Keratinocyte (primary cell): Measurements from ENCODE around the gene ANKS1A. TPM values are rescaled to one million over a fixed set of nuclear protein-coding genes. Genes with fewer than 3 reads are reported as not detected.
A peak's percentile ranks its signal among the peaks of the same experiment; 100 is the strongest.

Experiments
- DNase-seq: peaks from one replicate; pipeline ENCODE4 v3.0.0-alpha.2; 2011; ENCODE audit warnings: low read depth, missing footprints, low spot score
- FAIRE-seq: peaks from 2 replicates; lab custom pipeline; 2011; peaks lifted over from hg19 to GRCh38; lab: Jason Lieb, UNC
- H2AFZ ChIP-seq: 2 replicates; pipeline ENCODE4 v1.6.0; 2012; ENCODE audit warnings: low read length, control low read depth, inconsistent platforms; ENCODE audit not compliant: control insufficient read depth
- H3K27ac ChIP-seq: 2 replicates; pipeline ENCODE4 v1.5.1; 2011; ENCODE audit warnings: low read length; ENCODE audit not compliant: control insufficient read depth, insufficient read depth
- H3K27me3 ChIP-seq: 3 replicates; pipeline ENCODE4 v1.6.0; 2011; ENCODE audit warnings: low read length; ENCODE audit not compliant: control insufficient read depth, insufficient read depth; ENCODE audit errors: extremely low read depth
- H3K36me3 ChIP-seq, 2 experiments: 2 replicates in 1 of 2; 3 replicates in 1 of 2; pipeline ENCODE4 v1.5.1; 2011; ENCODE audit warnings: low read length in 2 of 2, mild to moderate bottlenecking in 1 of 2; ENCODE audit not compliant: control insufficient read depth in 2 of 2, insufficient read depth in 2 of 2; ENCODE audit errors: extremely low read depth in 1 of 2
- H3K4me1 ChIP-seq: 3 replicates; pipeline ENCODE4 v1.5.1; 2011; ENCODE audit warnings: low read length; ENCODE audit not compliant: control insufficient read depth, insufficient read depth; ENCODE audit errors: extremely low read depth
- H3K4me2 ChIP-seq: 3 replicates; pipeline ENCODE4 v1.6.0; 2011; ENCODE audit warnings: low read depth, low read length; ENCODE audit not compliant: control insufficient read depth, insufficient read depth; ENCODE audit errors: extremely low read depth
- H3K4me3 ChIP-seq, 3 experiments: fragments of 200-600 bp in 1 of 3; sonication (generic) in 1 of 3; 2 replicates in 2 of 3; 3 replicates in 1 of 3; pipeline ENCODE4 v1.5.1; 2011 to 2016; ENCODE audit warnings: low read length in 3 of 3, mild to moderate bottlenecking in 3 of 3, control low read depth in 2 of 3, inconsistent platforms in 1 of 3, low read depth in 1 of 3, mixed read lengths in 1 of 3, mixed run types in 1 of 3, moderate library complexity in 1 of 3; ENCODE audit not compliant: control insufficient read depth in 2 of 3, insufficient read depth in 2 of 3; ENCODE audit errors: extremely low read depth in 1 of 3
- H3K79me2 ChIP-seq: 2 replicates; pipeline ENCODE4 v1.6.0; 2012; ENCODE audit warnings: low read length; ENCODE audit not compliant: control insufficient read depth, insufficient read depth
- H3K9ac ChIP-seq: 3 replicates; pipeline ENCODE4 v1.6.0; 2011; ENCODE audit warnings: low read length; ENCODE audit not compliant: control insufficient read depth, insufficient read depth; ENCODE audit errors: extremely low read depth
- H3K9me1 ChIP-seq: 3 replicates; pipeline ENCODE4 v1.6.0; 2011; ENCODE audit warnings: low read length; ENCODE audit not compliant: control insufficient read depth, insufficient read depth; ENCODE audit errors: extremely low read depth
- H3K9me3 ChIP-seq: 2 replicates; pipeline ENCODE4 v1.5.1; 2012; ENCODE audit warnings: low read depth, low read length; ENCODE audit not compliant: control insufficient read depth
- H4K20me1 ChIP-seq: 3 replicates; pipeline ENCODE4 v1.6.0; 2011; ENCODE audit warnings: low read length; ENCODE audit not compliant: control insufficient read depth, insufficient read depth; ENCODE audit errors: extremely low read depth
- EZH2 ChIP-seq: IDR thresholded peaks from one replicate; pipeline ENCODE4 v1.6.1; 2012; ENCODE audit warnings: inconsistent platforms, mild to moderate bottlenecking, low read length, moderate library complexity
- dilution Hi-C: fragments of 300-500 bp; cut with MboI; formaldehyde crosslinking; loops from one replicate; pipeline ENCODE4 v1.7.0; 2020; ENCODE audit warnings: low sequenced_read_pairs; ENCODE audit not compliant: extremely low pct_ligation_motif_present
- polyA plus RNA-seq, 5 experiments: library from polyadenylated mRNA; depleted of rRNA in 3 of 5; stranded (reverse) in 3 of 5; stranded (forward) in 1 of 5; unstranded in 1 of 5; fragments of >200 nt; gene quantifications; 1 replicate in 1 of 5; 2 replicates in 3 of 5; 3 replicates in 1 of 5; pipeline versions ENCODE4 v1.2.1 to v1.2.3, GENCODE V29; 2011 to 2012; ENCODE audit warnings: missing spikeins in 2 of 5, low read depth in 1 of 5, low replicate concordance in 1 of 5
- TF ChIP-seq, protein P1 (sequence below), 3 experiments: IDR thresholded peaks in 1 of 3; conservative IDR thresholded peaks in 1 of 3; optimal IDR thresholded peaks in 1 of 3; 2 replicates in 2 of 3; 3 replicates in 1 of 3; pipeline versions ENCODE3 to v1.5.1; 2011; ENCODE audit warnings: low read length in 3 of 3, mild to moderate bottlenecking in 3 of 3, moderate library complexity in 2 of 3, control low read depth in 1 of 3, inconsistent platforms in 1 of 3; ENCODE audit not compliant: insufficient read depth in 2 of 3; ENCODE audit errors: extremely low read depth in 1 of 3

The ANKS1A gene
- polyA plus RNA-seq, 1 donor (not counting 4 experiments of a cell fraction or from before 2014, with no cell fraction given) = 8.6 TPM

DNA sequence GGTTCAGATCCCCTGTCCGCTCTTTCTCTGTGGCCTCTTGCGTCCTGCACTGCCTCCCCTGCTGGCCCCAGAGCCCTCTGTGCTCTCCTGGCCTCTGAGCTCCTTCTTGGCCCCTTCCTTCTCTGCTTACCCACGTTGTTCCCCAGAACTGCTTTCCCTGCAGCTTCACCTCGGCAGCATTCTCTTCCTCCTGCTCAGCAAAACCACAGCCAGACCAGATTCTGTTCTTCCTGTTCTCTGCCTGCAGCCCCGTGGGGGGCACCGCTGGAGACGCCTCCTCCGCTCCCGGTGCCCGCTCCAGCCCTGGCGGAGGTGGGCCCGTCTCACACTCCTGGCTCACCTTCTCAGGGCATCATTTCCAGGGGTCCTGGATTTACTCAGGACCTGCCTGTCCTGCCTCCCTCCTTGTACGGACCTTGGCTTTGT, 192.4 kb downstream of the ANKS1A start:
- peak overlapping the region; percentile 63 for H3K9ac ChIP-seq
- no peaks in the 10 kb centered on the region for H3K9me3 ChIP-seq
- H2AFZ ChIP-seq = peak overlapping the region; percentile 74
- H3K27ac ChIP-seq = peak overlapping the region; percentile 85
- FAIRE-seq (peak; percentile 81), DNase-seq (no peak)
- no peaks in the 10 kb centered on the region for H4K20me1 ChIP-seq
- peak overlapping the region in 1 of 3 experiments; percentile 61 for H3K4me3 ChIP-seq
- TF ChIP-seq, protein P1, sequence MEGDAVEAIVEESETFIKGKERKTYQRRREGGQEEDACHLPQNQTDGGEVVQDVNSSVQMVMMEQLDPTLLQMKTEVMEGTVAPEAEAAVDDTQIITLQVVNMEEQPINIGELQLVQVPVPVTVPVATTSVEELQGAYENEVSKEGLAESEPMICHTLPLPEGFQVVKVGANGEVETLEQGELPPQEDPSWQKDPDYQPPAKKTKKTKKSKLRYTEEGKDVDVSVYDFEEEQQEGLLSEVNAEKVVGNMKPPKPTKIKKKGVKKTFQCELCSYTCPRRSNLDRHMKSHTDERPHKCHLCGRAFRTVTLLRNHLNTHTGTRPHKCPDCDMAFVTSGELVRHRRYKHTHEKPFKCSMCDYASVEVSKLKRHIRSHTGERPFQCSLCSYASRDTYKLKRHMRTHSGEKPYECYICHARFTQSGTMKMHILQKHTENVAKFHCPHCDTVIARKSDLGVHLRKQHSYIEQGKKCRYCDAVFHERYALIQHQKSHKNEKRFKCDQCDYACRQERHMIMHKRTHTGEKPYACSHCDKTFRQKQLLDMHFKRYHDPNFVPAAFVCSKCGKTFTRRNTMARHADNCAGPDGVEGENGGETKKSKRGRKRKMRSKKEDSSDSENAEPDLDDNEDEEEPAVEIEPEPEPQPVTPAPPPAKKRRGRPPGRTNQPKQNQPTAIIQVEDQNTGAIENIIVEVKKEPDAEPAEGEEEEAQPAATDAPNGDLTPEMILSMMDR (optimal IDR thresholded peaks at IDR 0.05 in 1 of 3, IDR thresholded peaks at IDR 0.05 in 1 of 3, conservative IDR thresholded peaks at IDR 0.05 in 1 of 3; ENCODE audit: extremely low read depth in 1 of 3, insufficient read depth in 2 of 3, low read length in 3 of 3) = no peak
- TF ChIP-seq EZH2 = no peak
- H3K4me2 ChIP-seq = peak overlapping the region; percentile 79
- peaks cover 2% of the 10 kb centered on the region for H3K9me1 ChIP-seq
- peaks cover 56% of the 10 kb centered on the region for H3K4me1 ChIP-seq
- H3K27me3 ChIP-seq = no peaks in the 10 kb centered on the region
- H3K36me3 ChIP-seq = peaks cover 8 to 11% of the 10 kb centered on the region in 2 experiments
- dilution Hi-C loops = no loop called here
- H3K79me2 ChIP-seq = no peaks in the 10 kb centered on the region

DNA sequence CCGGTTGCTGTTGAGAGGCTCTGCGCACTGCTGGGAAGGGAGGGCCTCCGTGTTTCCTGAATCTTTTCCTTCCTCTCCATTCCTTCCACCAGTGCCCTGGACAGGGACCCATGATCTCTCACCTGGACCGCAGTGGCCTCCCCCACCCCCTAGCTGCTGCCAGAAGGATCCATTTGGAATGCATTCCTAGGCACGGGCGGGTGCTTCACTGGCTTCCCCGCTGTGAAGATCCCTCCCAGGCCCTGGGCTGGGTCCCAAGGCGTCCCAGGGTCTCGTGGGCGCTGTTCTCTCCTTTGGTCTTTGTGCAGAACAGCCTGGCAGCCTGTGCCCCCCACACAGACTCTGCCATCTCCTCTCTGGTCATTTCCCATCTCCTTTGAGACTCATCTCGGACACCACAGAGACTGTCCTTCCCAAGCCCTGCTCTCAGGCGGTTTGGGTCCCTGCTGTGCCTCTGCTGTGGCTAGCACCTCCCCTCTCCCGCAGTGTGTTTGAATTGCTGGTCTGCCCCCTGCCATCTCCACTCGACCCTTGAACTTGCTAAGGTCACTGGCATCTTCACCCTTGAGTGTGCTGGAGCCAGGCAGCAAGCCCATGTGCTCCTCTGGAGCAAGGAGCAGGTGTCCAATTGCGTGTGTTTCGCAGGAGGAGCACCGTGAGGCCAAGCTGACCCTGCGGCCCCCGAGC, 193.1 kb downstream of the ANKS1A start:
- dilution Hi-C loops = no loop called here
- no peak overlapping the region for H2AFZ ChIP-seq
- peak overlapping the region; percentile 85 for H3K27ac ChIP-seq
- H3K9me3 ChIP-seq = no peaks in the 10 kb centered on the region
- no peak overlapping the region for H3K4me3 ChIP-seq
- DNase-seq = no peak
- no peaks in the 10 kb centered on the region for H3K79me2 ChIP-seq
- H3K9ac ChIP-seq = peak overlapping the region; percentile 63
- peaks cover 8 to 15% of the 10 kb centered on the region in 2 experiments for H3K36me3 ChIP-seq
- peaks cover 2% of the 10 kb centered on the region for H3K9me1 ChIP-seq
- no peak for FAIRE-seq
- no peaks in the 10 kb centered on the region for H3K27me3 ChIP-seq
- H4K20me1 ChIP-seq = no peaks in the 10 kb centered on the region
- H3K4me2 ChIP-seq = peak overlapping the region; percentile 79
- no peak for TF ChIP-seq EZH2
- TF ChIP-seq, protein P1 (optimal IDR thresholded peaks at IDR 0.05 in 1 of 3, IDR thresholded peaks at IDR 0.05 in 1 of 3, conservative IDR thresholded peaks at IDR 0.05 in 1 of 3; ENCODE audit: extremely low read depth in 1 of 3, insufficient read depth in 2 of 3, low read length in 3 of 3) = no peak
- peaks cover 49% of the 10 kb centered on the region for H3K4me1 ChIP-seq
